CD4-positive, alpha-beta T cell treated with Interferon alpha-2 for 1 hour (primary cell): ENCODE measurements around the gene RASSF4.

Experiments used
- DNase-seq, 2 donors: peaks; one replicate each; pipeline ENCODE4 v3.0.0-alpha.2; 2020 to 2022

RASSF4 gene, protein sequence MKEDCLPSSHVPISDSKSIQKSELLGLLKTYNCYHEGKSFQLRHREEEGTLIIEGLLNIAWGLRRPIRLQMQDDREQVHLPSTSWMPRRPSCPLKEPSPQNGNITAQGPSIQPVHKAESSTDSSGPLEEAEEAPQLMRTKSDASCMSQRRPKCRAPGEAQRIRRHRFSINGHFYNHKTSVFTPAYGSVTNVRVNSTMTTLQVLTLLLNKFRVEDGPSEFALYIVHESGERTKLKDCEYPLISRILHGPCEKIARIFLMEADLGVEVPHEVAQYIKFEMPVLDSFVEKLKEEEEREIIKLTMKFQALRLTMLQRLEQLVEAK

DNA sequence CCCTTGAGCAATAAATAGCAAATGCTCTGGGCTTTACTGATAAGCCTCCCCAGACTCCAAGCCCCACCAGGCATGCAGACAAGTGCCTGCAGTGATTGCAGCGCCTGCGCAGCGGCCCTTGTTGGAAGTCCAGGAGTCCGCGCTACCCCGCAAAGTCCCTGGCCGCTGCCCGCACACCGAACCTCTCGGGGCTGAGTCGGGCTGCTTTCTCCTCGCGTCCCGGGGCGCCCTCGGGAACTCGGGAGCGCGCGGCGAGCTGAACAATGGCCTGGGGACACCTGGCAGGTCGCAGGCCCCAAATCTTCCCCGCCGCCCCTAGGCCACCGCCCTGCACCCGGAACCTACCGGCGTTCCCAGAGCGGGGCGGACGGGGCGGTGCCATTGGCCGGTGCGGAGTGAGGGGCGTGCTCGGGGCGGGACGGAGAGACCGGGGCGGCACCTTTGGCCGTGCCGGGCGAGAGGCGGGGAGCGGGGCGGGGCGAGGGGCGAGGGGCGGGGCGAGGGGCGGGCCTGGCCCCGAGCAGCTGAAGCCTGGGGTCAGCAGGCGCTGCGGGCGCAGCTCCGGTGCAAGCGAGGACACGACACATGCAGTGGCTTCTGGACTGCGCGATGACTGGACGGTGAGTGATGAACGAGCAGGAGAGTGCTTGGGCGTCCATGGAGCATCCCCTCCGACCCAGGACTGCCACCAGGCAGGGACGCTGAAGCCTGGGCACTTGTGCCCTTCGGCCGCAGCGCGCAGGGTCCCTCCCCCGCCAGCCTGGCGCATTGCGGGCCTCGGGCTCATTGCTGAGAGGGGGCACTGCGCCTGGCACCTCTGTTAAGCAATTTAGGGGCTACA is at the start of gene RASSF4:
Gene RASSF4 (plus strand): TSS at position 556 of the 841 bp plus-strand sequence. CDS start 10,401 bp downstream, outside the sequence.
- DNase-seq: peak; percentile 90 to 93

DNA sequence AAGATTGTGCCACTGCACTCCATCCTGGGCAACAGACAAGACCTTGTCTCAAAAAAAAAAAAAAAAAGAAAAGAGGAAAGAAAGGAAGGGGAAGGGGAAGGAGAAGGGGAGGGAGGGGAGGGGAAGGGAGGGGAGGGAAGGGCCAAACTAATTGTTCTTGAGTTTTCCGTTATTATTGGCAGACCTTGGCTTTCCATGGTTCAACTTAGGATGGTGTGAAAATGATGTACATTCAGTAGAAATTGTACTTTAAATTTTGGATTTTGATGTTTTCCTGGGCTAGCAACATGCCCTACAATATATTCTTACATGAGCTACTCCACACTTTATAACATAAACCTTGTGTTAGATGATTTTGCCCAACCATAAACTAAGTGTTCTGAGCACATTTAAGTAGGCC is 49.7 kb upstream of the RASSF4 start:
- DNase-seq: no peak

DNA sequence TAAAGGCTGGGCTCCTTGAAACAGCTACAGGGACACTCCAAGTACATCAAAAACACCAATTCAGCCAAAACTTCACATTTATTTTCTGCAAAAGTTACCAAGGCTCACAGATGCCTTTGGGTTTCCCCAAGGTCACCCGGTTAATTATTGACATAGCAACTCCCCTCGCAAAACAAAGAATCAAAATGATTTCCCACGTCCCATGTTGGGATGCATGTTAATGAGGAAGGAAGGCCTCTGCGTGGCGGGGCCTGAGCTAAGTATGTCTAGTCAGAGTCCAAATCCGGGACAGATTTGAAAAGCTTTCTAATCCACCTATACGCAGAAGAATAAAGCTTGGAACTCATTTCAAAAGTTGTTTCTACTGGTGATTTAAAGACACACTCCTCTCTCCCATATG is 49.0 kb upstream of the RASSF4 start:
- no peak for DNase-seq

DNA sequence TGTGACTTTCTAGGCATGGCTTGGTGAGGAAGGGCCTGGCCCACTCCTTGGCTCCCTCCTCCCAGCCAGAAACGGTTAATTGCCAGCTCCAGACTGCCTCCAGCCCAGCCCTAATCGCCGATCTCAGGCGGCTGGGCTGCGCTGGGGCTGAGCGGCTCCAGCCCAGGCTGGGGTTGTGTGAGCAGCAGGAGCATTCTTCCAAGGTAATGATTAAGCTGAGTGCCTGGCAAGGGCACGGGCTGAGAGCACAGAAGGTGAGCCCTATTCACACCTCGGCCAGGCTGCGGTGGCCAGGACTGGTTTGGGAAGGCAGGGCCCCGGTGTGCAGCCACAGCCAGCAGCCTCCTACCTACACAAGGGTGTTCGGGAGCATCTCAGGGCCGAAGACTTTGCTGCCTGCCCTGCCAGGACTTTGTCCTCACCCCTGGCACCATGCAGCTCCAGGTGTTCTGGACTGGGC is 48.5 kb upstream of the RASSF4 start, which contains the start of gene TMEM72:
Gene TMEM72 (plus strand): TSS at position 257 of the 460 bp plus-strand sequence. CDS start 176 bp downstream, at position 433.
- DNase-seq: no peak

DNA sequence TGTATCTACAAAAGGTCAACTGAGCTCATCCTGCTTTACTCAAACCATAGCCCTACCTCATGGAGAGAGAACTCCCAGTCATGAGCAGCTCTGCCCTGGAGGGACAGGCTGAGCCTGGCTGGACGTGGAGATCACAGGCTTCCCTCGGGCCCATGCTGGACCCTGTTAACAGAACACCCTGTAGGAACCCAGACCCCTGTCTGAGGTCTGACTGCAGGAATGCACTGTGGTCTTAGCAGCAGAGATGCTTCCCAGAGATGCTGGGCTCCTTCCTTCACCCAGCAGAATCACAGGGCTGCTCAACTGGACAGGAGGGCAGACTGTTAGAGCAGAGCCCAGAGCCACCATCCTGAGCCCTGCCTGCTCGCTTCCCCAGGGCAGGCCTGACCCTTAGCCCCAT is 47.7 kb upstream of the RASSF4 start:
- no peak for DNase-seq

DNA sequence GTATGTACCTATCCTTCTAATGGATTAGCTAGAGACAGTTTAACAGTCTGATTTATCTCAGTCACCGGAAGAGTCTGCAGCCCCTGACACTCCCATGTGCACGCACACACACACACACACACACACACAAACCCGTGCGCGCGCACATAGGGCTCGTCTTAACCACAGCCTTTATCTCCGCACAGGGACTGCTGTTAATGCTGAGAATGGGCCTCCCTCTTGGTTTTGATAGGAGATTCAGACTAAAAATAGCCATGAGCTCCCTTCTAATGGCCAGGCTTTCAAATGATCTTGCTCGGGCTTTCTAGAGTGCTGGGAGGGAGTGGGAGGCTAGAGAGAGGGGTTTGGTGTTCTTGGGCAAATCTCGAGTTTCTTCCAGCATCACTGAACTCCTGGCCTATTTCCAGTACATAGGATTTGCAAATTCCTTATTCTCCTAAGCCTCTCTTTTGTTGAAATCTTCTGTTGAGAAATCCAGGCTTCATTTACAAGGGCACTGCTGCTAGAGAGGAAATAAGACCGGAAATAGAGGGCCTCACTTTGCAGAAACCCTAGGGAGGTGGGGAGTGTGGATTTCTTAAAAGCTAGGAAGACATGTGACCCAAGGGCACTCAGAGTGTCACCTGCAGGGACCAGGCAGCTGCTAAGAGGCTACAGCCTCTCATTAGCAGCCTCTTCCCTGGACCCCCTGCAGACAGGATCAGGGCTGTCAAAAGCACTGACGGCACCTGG is 46.1 kb upstream of the RASSF4 start:
- peak; percentile 25 to 36 for DNase-seq

DNA sequence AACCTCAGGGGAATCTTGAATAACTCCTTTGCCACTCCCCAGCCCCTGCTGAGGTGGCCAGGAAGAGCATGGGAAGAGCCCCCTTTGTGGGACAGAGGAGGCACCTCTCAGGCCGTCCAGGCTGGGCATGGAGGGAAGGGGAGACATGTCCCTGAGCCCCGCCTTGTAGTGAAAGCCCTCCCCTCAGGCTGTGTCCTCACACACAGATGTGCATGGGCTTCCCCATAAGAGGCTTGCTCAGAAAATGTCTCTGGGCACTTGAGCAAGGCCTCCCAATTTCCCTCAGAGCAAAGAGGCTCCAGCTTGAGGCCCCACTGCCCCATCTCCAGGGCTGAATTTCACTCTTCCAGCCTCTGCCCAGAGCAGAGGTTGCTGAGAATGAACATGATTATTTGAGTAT is 44.7 kb upstream of the RASSF4 start:
- DNase-seq: no peak

DNA sequence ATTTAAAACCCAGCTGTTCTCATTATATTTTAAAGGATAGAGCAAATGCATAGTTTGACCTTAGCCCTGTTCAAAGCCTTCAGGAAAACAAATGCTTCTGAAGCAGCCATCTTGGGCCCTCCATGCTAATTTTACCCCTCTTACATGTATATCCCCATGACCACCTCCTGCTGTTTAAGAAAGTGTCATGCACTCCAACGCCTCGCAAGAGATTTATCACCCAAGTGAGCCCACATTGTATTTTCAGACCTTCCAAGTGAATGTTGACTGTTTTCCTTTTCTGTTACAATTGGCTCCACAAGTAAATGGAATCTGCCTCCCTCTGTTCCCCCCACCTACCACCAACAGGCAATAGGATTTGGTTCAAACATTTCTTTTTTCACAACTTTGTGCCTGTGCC is 43.2 kb upstream of the RASSF4 start:
- no peak for DNase-seq

DNA sequence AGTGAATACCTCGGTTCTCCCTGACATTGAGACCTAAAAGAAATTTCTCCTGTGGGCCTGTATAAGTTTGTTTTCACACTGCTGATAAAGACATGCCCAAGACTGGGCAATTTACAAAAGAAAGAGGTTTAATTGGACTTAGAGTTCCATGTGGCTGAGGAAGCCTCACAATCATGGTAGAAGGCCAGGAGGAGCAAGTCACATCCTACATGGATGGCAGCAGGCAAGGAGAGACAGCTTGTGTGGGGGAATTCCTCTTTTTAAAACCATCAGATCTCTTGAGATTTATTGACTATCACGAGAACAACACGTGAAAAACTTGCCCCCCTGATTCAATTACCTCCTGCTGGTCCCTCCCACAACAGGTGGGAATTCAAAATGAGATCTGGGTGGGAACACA is 41.8 kb upstream of the RASSF4 start:
- no peak for DNase-seq

DNA sequence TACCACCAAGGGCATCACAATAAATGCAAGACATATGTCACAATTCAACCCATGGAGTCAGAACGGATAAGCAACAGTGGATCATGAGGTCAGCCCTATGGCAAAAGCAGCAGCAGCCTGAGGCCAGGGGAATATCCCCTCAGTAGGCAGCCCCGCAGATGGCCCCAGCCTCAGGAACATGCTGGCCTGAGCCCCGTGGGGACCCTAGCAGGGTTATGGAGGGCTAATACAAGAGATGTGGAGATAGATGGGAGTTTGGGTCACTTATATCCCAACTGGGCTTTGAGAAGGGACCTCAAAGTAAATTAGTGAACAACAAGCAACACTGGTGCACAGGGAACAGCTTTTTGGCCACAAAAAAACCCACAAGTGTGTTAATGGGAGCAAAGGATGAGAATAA is 39.4 kb upstream of the RASSF4 start:
- no peak for DNase-seq

DNA sequence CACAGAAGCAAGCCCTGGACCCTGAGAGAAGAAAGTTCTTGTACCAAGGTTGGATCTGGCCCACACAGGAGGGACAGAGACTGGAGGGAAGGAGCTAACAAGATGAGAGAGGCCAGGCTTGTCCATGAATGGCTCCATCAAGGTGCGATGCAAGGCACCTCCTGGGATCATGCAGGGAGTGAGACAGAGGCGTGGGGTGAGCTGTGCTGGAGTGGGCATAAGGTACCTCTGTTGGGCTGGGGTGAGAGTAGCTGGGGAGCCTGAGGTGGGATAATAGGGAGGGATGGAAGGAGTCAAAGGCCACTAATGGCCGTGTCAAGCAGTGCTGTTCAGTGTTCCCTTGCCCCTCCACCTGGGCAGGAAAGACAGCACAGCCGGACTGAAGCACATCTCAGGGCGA is 38.5 kb upstream of the RASSF4 start:
- DNase-seq: no peak

DNA sequence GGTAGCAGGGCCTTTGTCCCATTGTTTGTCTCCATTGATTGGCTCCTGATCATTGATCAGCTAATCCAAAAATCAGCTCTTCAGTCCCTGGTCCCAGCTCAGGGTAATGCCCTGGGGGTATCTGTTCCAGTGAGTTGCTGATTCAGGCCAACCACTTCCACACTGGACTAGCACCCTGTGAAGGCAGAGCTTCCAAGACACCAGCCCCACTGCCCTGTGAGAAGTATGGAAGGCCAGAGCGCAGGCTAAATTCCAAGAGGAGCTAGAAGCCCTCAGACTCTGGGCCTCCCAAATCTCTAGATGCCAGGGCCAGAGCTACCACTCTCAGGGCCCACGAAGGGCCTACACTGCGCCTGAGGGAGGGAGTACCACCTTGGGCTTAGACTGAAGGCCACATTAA is 38.1 kb upstream of the RASSF4 start:
- no peak for DNase-seq

DNA sequence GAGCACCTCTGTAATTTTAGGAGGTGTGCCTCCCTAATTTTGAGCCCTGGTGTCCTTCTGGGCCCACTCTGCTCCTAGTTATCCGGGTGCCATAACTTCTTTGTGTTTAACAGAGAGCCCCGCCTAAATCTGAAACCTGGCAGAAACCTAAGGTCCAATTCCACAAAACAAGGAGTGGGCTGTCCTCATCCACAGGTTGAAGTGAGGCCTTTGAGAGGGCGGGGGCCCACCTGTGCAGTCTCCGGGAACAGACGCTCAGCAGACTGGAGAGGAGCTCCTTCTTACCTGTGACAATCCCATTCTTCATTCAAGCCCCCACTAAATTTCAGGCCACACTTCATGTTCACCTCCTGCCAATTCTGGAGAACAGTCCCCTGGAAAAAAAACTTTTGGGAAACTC is 37.6 kb upstream of the RASSF4 start:
- DNase-seq: no peak

DNA sequence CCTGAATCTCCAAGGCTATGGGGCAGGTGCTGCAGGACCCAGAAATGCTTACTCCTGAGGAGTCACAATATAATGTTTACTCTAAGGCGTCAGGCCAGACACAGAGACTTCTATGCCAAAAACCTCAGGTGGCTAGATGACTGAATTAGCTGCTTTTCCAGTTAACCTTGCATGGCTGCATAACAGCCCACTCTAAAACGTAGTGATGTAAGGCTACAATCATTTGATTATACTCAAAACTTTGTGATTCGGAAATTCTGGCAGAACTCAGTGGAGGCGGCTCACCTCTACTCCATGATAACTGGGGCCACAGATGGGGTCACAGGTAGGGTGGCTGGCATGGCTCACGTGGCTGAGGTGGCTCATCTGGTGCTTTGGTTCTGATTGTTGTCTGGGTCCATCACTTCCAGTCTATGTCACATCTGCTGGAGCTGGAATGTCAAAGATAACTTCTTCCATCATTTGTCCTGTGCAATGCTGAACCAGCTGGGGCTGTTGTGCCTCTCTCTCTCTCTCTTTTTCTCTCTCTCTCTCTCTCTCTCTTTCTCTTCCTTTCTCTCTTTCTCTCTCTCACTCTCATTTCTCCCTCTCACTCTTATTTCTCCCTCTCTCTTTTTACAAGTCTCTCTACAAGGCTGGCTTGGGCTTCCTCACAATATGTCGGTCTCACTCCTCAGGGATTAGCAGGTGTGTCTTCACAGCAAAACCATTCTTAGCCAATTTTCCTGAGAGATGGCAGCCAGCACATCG is 36.6 kb upstream of the RASSF4 start:
- DNase-seq: no peak

DNA sequence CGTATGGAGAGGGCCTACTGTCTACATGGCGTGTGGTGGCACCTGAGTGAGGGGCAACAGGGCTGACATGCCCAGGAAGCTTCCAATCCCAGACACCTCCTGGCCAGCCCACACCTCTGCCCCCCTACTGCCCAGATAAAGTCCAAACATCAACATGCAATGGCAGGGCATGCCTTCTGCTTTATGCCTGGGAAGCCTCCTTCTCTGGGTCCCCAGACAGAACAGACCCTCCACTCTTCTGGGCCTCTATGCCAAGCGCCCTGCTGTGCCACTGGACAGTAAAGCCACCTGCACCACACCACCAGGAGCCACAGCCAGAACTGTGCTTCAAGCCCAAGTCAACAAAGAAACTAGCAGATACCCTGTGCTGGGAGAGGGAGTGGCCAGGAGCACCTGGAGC is 36.0 kb upstream of the RASSF4 start:
- no peak for DNase-seq

DNA sequence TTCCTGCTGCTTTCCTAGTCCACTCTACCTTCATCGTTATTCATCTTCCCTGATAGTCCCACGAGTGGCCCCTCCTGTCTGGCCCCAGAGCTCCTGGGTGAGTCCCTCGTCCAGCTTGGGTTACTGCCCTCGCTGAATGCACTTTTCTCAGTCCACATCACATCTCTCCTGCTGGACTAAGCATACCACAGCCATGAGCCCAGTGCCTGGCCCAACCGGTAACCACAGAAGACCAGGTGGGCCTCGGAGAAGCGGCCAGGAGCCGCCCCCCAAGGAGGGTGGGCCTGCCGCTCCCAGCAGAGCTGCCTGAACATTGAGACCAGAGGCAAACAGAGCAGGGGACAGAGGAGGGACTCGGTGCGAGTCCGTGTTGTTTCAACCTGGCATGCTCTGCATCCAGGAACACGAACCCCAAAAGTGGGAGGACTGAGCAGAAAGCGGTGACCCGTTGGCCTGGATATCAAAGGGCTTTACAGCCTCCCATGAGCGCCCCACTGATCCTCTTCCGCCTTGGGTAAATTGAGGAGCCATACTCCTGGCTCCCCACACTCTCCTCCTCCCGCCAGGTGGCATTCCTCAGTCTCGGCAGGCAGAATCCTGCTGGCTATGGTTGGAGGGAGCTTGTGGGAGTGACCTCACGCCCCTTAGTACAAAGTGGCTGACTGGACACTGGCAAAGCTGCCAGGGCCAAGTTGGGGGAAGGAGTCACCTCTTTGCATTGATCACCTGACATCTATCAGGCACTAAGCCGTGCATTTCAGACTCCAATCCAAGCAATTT is 35.2 kb upstream of the RASSF4 start:
- no peak for DNase-seq

DNA sequence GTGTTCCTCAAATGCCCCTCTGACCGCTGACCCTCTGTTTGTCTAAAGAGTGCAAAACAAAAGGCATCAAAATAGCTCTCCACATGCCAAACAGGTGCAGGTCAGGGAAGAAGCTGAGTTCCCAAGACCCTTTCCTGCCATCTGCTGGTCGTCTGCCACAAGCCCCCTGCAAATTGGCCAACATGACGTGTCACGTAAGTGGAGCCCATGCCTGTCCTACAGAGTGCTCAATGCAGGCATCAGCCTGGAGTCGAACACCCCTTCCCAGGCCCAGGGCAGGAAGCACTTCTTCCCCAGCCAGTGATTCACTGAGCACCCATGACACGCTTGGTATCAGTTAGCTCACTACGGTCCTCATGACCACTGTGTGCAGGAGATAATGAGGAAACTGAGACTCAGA is 34.4 kb upstream of the RASSF4 start:
- DNase-seq: no peak

DNA sequence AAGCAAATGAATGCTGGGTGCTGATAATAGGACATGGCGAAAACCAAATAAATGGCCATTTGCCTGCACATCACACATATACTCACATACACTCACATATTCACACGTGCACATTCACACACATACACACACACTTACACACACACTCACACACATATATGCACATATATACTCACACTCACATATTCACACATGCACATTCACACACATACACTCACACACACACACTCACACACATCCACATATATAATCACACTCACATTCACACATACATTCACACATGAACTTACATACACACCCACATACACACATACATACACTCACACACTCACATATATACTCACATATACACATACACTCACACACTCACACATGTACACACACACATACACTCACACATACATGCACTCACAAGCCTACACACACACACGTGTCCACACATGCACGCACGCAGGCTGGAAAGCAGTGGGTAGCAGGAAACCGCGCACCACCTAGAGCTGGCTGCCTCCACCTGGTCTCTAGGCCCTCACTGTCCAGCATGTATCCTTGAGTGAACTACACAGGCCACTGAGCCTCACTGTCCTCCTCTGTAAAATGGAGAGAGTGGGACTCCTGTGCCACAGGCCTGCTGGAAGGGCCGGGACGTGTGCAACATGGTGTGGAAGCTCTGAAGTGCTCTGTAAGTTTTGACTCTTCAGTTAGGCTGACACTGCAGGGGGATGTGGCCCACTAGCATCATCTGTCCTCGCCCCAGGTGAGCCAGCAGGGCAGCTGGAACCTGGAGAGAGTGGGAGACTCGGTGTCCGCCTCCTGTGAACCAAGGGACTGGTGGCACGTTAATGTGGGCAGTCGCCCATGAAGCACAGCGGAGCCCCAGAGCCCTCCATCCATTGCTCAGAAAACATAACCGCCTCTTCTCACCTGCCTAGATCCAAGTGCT is 33.5 kb upstream of the RASSF4 start:
- DNase-seq: no peak

DNA sequence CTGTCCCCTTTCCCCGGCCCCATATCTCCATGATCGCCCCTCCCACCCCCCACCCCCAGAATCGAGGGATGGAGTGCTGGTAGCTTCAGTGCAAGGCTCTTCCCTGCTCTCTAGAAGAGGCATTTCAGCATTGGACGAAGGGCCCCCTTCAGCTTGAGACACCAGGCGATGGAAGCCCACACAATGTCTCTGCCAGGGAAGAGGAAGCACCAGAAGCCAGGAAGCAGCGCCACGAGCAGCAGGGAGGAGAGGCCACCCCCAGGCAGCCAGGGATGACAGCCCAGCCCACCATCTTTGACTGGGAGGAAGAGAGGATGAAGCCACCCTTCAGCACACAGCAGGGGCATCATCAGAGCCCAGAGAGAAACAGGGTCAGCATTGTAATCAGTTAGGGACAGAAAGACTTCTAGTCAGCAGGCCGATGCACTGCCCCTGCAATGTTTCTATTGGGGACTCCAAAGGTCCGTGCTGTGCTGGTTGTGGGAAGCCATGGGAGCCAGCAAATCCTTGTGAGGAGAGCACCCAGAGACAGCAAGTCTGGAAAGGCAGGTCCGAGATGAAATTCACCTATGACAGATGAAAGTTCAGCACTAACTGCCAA is 32.8 kb upstream of the RASSF4 start:
- DNase-seq: no peak

DNA sequence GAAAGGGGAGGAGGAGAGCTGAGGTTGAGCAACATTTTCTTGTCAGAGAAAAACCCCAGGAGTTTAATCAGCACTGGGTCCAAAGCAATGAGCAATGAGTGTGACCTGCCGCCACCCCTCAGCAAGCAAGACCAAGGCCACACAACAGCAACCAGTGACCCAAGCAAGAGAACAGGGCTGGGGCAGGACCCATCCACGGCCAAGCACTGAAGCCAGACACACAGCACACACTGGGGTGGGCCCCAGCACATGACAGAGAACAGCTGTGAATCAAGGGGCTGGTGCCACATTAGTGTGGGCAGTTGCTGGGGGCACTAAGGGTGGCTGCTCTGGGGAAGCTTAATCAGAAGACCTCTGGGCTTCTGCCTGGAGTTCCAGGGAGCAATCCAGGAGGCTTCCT is 32.2 kb upstream of the RASSF4 start:
- no peak for DNase-seq
